HG02852 (cell line): ENCODE results near the gene FAP.

Experiments used
- ATAC-seq: cut with Tn5 transposase; IDR thresholded peaks from one replicate; pipeline ENCODE4 v1.9.1; 2021; ENCODE audit warnings: mild to moderate bottlenecking, moderate library complexity; ENCODE audit not compliant: unreplicated experiment

The FAP gene

DNA sequence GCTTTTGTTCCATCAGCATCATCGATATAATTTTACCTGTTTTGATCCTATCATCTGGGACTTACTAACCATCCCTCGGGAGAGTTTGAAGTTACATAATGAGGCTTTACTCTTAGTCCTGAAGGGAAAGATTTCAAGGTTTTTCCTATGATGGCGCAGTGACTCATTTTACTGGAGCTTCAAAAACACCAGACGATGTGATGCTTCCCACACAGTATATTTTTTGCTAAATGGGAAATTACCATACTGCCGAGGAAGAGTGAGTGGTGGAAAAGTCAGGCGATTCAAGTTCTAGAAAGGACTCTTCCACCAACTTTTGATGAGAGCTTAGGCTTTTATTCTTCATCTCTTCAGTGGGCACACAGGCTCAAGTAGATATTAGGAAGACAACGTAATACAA is 46.6 kb downstream of the FAP start:
- no peak for ATAC-seq

GRCh38 chr2:162188451-162188850 is 54.8 kb downstream of the FAP start:
- no peak for ATAC-seq

- no peak for ATAC-seq
These were observed 57.6 kb downstream of the FAP start for GRCh38 chr2:162185541-162186232.

GRCh38 chr2:162184821-162185450 is 58.3 kb downstream of the FAP start:
- no peak for ATAC-seq

GRCh38 chr2:162184359-162184758 is 58.9 kb downstream of the FAP start:
- no peak for ATAC-seq

GRCh38 chr2:162182395-162182794 is 60.9 kb downstream of the FAP start:
- ATAC-seq, result no peak

DNA sequence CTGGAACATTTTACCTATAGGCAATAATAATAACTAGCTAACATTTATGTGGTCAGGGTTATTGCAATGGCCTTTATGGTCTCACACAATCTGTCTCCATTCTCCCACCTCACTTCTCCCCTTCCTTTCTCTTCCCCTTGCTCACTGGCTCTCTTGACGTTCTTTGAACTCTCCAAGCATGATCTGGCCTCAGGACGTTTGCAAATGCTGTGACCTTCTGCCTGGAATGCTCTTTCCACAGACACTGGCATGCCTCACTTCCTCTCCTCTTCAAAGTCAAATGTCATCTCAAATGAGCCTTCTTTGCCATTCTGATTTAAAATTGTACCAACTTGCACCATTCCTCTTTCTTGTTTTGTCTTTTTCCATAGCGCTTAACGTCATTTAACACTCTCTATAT is 65.9 kb downstream of the FAP start:
- no peak for ATAC-seq

- ATAC-seq, result no peak
These were observed 67.5 kb downstream of the FAP start for GRCh38 chr2:162175714-162176113.

- ATAC-seq, result no peak
These were observed 68.5 kb downstream of the FAP start for GRCh38 chr2:162174746-162175145.

DNA sequence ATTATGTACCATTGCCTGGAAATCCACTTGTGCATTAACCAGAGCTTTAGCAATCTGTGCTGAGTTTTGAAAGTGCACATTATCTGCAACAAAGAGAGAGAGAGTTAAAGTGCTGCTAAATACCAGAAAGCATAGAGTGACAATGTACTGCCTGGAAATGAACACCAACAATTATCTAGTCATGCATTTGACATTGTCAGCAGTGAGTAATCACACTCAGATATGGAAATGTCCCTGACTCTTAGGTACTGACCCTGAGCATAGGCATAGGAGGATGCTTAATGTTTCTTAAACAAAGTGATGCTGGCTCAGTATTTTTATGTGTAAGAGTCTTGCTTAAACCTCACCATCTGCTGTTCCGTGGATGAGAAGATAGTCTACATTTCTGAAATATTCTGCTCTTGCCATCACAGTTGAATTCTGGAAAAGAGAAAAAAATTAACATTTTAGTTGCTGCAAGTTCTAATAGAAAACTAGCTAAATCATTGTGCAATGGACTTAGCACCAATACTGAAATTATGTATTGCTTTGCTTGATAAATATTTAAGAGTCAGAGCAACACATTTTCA is 70.4 kb downstream of the FAP start:
- ATAC-seq, result no peak

DNA sequence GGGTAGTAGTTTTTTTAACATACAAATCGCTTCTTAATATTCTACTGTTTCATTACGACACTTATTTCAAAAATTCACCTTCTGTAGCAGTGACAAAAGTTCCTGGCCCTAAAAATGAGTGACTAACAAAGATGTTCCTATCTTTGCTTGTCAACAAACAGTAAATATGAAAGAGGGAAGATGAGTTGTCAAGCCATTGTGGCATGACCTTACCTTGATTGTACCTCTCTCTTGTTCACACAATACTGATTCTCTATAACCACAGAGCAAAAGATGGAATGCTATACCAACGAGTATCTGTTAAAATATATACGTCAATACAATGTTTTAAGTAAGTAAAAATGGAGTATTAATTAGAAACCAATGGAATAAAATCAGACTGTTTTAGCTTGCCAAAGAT is 76.5 kb downstream of the FAP start:
- no peak for ATAC-seq

- no peak for ATAC-seq
These were observed 77.1 kb downstream of the FAP start for GRCh38 chr2:162166174-162166573.

GRCh38 chr2:162164802-162165201 is 78.4 kb downstream of the FAP start:
- no peak for ATAC-seq

DNA sequence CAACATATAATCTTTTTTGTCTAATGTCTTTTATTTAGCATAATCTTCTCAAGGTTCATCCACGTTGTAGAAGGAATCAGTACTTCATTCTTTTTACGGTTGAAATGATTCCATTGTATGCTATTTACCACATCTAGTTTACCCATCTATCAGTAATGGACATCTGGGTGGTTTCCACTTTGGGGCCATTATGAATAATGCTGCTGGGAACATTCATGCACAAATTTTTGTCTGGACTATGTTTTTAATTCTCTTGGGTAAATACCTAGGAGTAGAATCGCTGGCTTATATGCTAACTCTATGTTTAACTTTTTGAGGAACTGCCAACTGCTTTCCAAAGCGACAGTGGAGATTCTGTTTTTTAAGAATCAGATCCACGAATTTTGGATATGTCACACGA is 83.8 kb downstream of the FAP start:
- no peak for ATAC-seq

DNA sequence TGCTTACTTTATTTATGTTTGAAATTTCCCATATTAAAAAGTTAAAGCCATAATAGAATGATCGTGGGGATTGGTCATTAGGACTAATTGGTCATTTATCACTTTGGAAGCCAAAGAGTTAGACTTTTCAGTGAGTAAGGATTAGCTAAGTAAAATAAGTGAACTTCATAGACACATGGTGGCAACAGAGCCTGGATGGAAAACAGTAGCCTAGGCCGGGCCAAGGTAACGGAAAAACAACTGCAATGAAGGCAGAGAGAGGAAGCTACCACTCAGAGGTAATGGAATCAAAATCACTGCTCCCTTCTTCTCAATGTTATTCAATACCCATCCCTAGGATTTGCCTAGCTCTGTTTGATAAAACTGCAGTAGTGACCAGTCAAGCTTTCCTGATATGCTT is 87.1 kb downstream of the FAP start:
- ATAC-seq, result no peak

- no peak for ATAC-seq
These were observed 88.2 kb downstream of the FAP start for GRCh38 chr2:162155093-162155492.

DNA sequence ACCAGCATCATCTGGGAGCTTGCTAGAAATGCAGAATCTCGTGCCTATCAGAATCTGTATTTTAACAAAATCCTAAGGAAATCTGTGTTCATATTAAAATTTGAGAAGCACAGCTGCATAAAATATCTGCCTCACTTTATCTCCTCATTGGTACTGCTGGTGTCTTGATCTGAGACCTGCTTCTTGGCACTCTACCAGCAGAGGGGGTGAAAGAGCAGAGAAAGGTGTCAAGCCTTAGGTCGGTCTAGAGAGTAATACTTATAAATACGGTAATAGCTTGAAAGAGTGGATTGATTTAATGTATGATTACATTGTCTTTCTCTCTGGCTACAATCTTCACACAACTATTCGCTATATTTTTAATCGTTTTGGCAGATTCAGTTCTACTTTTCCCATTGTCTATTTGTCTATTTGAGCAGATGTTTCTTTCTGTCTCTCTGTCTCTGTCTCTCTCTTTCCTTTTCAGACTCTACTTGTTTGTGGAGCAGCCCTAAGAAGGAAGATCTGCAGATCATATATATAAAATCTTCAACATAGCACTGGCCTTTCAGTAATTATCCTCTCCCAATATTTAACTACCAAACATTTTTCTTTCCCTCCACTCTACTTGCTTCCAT is 89.5 kb downstream of the FAP start:
- ATAC-seq, result peak; percentile 95

- no peak for ATAC-seq
These were observed 91.1 kb downstream of the FAP start, which contains the start of gene GCG for GRCh38 chr2:162152147-162152546. Gene GCG, minus strand, starts transcription at chr2:162152247. Its CDS starts 3,069 bp downstream, at chr2:162149178.

DNA sequence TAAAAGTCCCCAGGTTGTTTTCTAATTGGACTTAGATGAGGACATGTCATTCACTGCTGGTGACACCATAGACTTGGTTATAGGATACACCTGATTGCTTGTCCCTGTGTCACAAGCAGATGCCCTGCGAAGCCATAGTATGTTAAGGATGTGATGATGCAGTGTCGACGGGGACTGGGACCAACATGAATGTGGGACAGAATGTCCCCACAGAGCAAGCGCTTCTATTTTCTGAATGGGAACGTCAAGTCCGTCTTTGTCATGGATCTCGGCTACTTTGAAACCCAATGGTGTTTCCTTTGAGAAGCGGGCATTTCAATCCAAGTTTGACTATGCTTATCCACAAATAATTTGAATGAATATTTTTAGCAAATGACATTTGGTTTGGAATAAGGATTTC is 93.3 kb downstream of the FAP start:
- no peak for ATAC-seq

DNA sequence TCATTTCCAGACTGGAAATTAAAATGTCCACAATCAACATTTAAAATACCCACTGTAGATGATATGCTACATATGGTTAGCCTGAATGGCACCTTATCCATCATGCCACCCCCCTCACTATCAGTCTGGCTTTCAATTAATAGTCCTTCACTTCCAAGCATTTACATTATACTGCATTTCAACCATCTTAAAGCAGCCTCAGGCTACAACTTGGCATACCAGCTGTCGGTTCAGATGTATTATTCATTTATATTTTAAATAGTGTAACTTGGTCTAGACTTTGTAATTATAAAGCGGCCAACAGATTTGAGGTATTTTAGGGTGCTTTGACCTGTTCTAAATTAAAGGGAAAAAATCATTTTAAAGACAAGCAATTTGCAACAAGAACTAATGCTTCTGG is 93.8 kb downstream of the FAP start:
- ATAC-seq, result no peak

DNA sequence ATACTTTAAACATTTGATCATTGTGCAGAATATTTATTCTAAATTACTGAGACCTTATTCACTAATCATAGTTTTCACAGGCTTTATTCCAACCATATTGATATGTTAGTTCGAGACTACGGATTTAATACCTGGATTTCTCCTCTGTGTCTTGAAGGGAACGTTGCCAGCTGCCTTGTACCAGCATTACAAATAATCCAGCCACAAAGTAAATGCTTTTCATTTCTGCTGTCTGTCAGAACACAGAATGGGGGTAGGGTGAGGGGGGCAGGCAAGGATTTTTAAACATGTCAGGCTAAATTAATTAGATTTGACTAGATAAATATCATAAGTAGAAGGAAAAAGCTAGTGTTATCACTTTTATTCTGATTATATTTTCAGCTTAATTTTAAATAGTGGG is 94.3 kb downstream of the FAP start:
- no peak for ATAC-seq

GRCh38 chr2:162143969-162144368 is 99.3 kb downstream of the FAP start:
- ATAC-seq, result no peak
